Anterior cingulate cortex (tissue), 58 donors: ENCODE data around the gene HEATR9.

Experiments
- DNase-seq, 58 donors: peaks; one replicate each; lab custom pipeline; 2025; lab: John Stamatoyannopoulos, UW

The HEATR9 gene

GRCh38 chr17:35812456-35812855 lies 56.2 kb downstream of the HEATR9 start:
- no peak for DNase-seq

GRCh38 chr17:35811759-35812158 lies 56.9 kb downstream of the HEATR9 start:
- no peak for DNase-seq

GRCh38 chr17:35809855-35810461 lies 58.7 kb downstream of the HEATR9 start:
- DNase-seq = peak in 1 of 58 donors; percentile 62

DNA sequence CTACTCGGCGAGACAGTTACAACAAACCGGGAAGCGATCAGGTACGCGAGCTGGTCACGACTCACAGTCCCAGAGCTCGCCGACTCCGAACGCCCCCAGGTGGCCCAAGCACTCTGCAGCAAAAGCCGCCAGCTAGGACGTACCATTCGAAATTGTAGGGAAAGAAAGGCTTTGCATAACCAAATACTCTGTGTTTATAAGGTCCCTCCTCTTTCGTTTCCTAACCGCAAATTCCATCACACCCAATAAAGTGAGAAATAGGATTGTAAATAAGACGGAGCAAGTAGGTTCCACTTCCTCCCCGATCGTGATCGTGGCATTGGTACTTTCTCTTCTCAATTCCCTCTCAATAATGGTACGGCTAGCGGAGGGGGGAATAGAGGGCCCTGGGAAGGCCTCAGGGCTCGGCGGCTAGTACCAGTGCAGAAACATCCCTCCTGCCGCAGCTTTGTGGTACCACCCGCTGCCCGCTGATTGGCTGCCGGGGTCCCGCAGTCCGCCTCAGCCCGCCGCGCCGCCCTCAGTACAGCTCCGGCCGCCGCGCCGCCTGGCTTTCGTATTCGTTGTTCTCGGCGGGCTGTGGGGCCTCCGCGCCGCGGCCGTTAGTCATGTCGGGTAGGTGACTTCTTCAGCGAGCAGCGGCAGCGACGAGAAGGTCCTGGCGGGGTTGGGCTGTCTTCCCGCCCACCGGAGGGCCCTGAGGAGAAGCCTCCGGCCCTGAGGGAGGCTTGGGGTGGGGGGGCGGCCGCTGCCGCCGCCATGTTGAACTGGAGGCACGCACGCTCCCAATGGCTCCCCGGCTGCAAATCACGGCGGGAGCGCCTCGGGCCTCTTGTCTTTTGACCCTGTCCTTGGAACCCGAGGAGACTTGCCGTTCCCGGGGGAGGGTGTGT lies 59.5 kb downstream of the HEATR9 start, which contains the start of gene TAF15:
TAF15 (plus strand) TSS at position 523 of the 893 bp plus-strand sequence; CDS start at position 609, 86 bp downstream.
- peak; percentile 70 to 99 (median 94) for DNase-seq

DNA sequence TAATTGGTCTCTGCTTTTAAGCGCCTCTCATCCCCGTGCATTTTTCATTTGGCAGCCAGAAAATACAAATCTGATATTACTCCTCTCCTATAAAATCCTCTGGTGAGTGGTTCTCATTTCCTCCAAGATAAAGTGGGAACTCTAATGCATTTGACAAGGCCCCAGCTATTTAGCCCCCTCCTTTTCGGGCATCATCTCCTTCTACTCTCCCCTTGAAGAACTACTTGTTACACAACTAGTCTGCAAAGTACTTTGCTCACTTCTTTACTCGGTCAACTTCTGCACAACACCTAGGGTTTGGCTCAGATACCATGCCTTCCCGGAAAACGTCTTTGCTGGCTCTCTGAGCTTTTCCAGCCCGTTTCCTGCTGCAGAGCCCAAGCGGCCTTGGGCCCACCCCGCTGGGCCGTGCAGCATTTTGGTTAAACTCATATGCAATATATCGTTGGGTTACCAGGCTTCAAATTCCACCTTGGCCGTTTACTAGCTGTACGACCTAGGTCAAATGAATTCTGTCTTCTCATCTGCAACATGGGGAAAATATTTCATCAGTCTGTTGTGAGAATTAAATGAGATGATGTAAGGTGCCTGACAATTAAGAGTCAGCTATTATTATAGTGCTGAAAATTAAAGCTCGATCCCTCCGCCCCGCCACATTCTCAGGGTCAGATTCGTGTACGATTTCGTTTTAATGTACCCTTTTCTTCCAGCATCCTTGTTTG lies 60.3 kb downstream of the HEATR9 start:
- DNase-seq = no peak

DNA sequence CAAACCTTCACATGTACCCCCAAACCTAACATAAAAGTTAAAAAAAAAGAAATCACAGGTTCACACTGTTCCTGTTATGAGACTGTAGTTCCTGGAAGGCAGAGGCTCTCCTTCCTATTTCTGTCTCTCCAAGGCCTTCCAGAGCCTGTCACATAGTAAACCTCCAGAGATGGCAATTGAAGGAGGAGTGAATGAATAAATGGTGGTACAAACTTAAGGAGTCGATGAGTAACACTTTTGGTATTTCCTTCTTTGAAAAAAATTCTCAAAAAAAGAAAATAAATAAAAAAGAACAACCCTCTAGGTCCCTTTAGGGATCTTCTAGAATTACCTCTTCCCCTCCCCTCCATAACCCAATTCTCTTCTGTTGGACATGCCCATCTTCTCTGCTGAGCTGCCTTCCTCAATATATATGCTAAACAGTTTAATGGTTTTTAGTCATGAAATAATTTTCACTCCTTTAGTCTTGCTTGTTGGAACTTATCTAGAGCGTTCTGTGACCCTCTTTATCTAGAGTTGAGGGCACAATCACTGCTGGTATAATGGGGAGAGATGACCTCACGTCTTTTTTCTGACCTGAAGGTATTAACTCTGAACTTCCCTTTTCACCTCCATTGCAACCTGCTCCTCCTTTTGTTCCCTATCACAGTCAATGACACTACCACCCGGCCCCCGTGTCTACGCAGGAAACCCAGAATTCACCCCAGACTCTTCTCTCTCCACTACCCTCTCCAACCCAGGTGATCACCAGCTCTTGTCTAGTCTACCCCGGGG lies 61.1 kb downstream of the HEATR9 start:
- no peak for DNase-seq
